HEK293 (cell line): ENCODE data around the gene SFXN3.
A peak's percentile ranks its signal among the peaks of the same experiment; 100 is the strongest.

Source experiments
- GLIS1 ChIP-seq: fragments of 450-650 bp; formaldehyde crosslinking; IDR thresholded peaks from 2 replicates; pipeline ENCODE4 v1.5.1; 2016; ENCODE audit warnings: missing biosample characterization, missing genetic modification characterization
- MZF1 ChIP-seq: fragments of 450-650 bp; formaldehyde crosslinking; IDR thresholded peaks from 2 replicates; pipeline ENCODE4 v1.5.1; 2017; ENCODE audit warnings: missing biosample characterization, missing genetic modification characterization, borderline replicate concordance
- PRDM1 ChIP-seq: fragments of 450-650 bp; formaldehyde crosslinking; IDR thresholded peaks from 2 replicates; pipeline ENCODE4; 2016; ENCODE audit warnings: missing biosample characterization, missing genetic modification characterization
- PRDM10 ChIP-seq: fragments of 450-650 bp; formaldehyde crosslinking; IDR thresholded peaks from 2 replicates; pipeline ENCODE4 v1.5.1; 2016; ENCODE audit warnings: missing biosample characterization, missing genetic modification characterization
- ZBTB1 ChIP-seq: fragments of 450-650 bp; formaldehyde crosslinking; IDR thresholded peaks from 2 replicates; pipeline ENCODE4 v1.5.1; 2016; ENCODE audit warnings: missing biosample characterization, missing genetic modification characterization
- ZBTB11 ChIP-seq: fragments of 450-650 bp; formaldehyde crosslinking; conservative IDR thresholded peaks from 2 replicates; pipeline ENCODE4 v1.5.1; 2016; ENCODE audit warnings: low read depth, missing biosample characterization, missing genetic modification characterization
- ZNF138 ChIP-seq: fragments of 450-650 bp; formaldehyde crosslinking; IDR thresholded peaks from 2 replicates; pipeline ENCODE4 v1.5.1; 2016; ENCODE audit warnings: missing biosample characterization, missing genetic modification characterization, borderline replicate concordance
- ZNF146 ChIP-seq: fragments of 450-650 bp; formaldehyde crosslinking; IDR thresholded peaks from 2 replicates; pipeline ENCODE4 v1.5.1; 2016; ENCODE audit warnings: missing biosample characterization, missing genetic modification characterization
- ZNF174 ChIP-seq: fragments of 450-650 bp; formaldehyde crosslinking; IDR thresholded peaks from 2 replicates; pipeline ENCODE4 v1.5.0; 2017; ENCODE audit warnings: missing biosample characterization, mild to moderate bottlenecking, missing genetic modification characterization
- ZNF23 ChIP-seq: fragments of 450-650 bp; formaldehyde crosslinking; IDR thresholded peaks from 2 replicates; pipeline ENCODE4 v1.5.1; 2016; ENCODE audit warnings: missing biosample characterization, missing genetic modification characterization, borderline replicate concordance
- ZNF266 ChIP-seq: fragments of 450-650 bp; formaldehyde crosslinking; IDR thresholded peaks from 2 replicates; pipeline ENCODE4 v1.5.1; 2016; ENCODE audit warnings: missing biosample characterization, missing genetic modification characterization, low read depth
- ZNF292 ChIP-seq: fragments of 450-650 bp; formaldehyde crosslinking; IDR thresholded peaks from 2 replicates; pipeline ENCODE4 v1.5.1; 2016; ENCODE audit warnings: low read depth, missing biosample characterization, missing genetic modification characterization, borderline replicate concordance
- ZNF335 ChIP-seq: fragments of 450-650 bp; formaldehyde crosslinking; conservative IDR thresholded peaks from 2 replicates; pipeline ENCODE4 v1.5.1; 2016; ENCODE audit warnings: missing biosample characterization, missing genetic modification characterization
- ZNF37A ChIP-seq: fragments of 450-650 bp; IDR thresholded peaks from 2 replicates; pipeline ENCODE4 v1.5.1; 2018; ENCODE audit warnings: missing biosample characterization, missing genetic modification characterization
- ZNF394 ChIP-seq: fragments of 450-650 bp; formaldehyde crosslinking; IDR thresholded peaks from 2 replicates; pipeline ENCODE4 v1.5.1; 2016; ENCODE audit warnings: missing biosample characterization, missing genetic modification characterization, mild to moderate bottlenecking, moderate library complexity, borderline replicate concordance
- ZNF404 ChIP-seq: fragments of 450-650 bp; formaldehyde crosslinking; IDR thresholded peaks from 2 replicates; pipeline ENCODE4 v1.5.1; 2017; ENCODE audit warnings: missing biosample characterization, missing genetic modification characterization
- ZNF416 ChIP-seq: fragments of 450-650 bp; formaldehyde crosslinking; IDR thresholded peaks from 2 replicates; pipeline ENCODE4 v1.5.1; 2016; ENCODE audit warnings: missing biosample characterization, missing genetic modification characterization
- ZNF449 ChIP-seq: fragments of 450-650 bp; formaldehyde crosslinking; IDR thresholded peaks from 2 replicates; pipeline ENCODE4 v1.5.1; 2017; ENCODE audit warnings: missing biosample characterization, mild to moderate bottlenecking, missing genetic modification characterization, moderate library complexity
- ZNF510 ChIP-seq: fragments of 450-650 bp; formaldehyde crosslinking; IDR thresholded peaks from 2 replicates; pipeline ENCODE4 v1.5.1; 2018; ENCODE audit warnings: mild to moderate bottlenecking, missing genetic modification characterization, missing biosample characterization; ENCODE audit not compliant: insufficient replicate concordance
- ZNF558 ChIP-seq: fragments of 450-650 bp; formaldehyde crosslinking; IDR thresholded peaks from 2 replicates; pipeline ENCODE4 v1.5.1; 2016; ENCODE audit warnings: missing biosample characterization, missing genetic modification characterization
- ZNF585B ChIP-seq: fragments of 450-650 bp; formaldehyde crosslinking; IDR thresholded peaks from 2 replicates; pipeline ENCODE4 v1.5.1; 2016; ENCODE audit warnings: missing biosample characterization, missing genetic modification characterization
- ZNF621 ChIP-seq: fragments of 450-650 bp; formaldehyde crosslinking; IDR thresholded peaks from 2 replicates; pipeline ENCODE4 v1.5.1; 2017; ENCODE audit warnings: missing biosample characterization, missing genetic modification characterization
- ZNF623 ChIP-seq: fragments of 450-650 bp; formaldehyde crosslinking; IDR thresholded peaks from 2 replicates; pipeline ENCODE4 v1.5.1; 2016; ENCODE audit warnings: missing biosample characterization, missing genetic modification characterization
- ZNF624 ChIP-seq: fragments of 450-650 bp; formaldehyde crosslinking; IDR thresholded peaks from 2 replicates; pipeline ENCODE4 v1.5.1; 2017; ENCODE audit warnings: missing biosample characterization, missing genetic modification characterization
- ZNF626 ChIP-seq: fragments of 450-650 bp; sonication (Bioruptor Pico); formaldehyde crosslinking; IDR thresholded peaks from 2 replicates; pipeline ENCODE4 v1.5.1; 2018; ENCODE audit warnings: missing biosample characterization, missing genetic modification characterization, inconsistent platforms
- ZNF660 ChIP-seq: fragments of 450-650 bp; IDR thresholded peaks from 2 replicates; pipeline ENCODE4 v1.5.1; 2018; ENCODE audit warnings: missing biosample characterization, mild to moderate bottlenecking, missing genetic modification characterization
- ZSCAN16 ChIP-seq: fragments of 450-650 bp; formaldehyde crosslinking; IDR thresholded peaks from 2 replicates; pipeline ENCODE4 v1.5.1; 2016; ENCODE audit warnings: missing biosample characterization, missing genetic modification characterization
- TF ChIP-seq, protein P1 (sequence below): fragments of 450-650 bp; IDR thresholded peaks from 2 replicates; pipeline ENCODE4 v1.5.1; 2018; ENCODE audit warnings: missing biosample characterization, missing genetic modification characterization

SFXN3 gene

DNA sequence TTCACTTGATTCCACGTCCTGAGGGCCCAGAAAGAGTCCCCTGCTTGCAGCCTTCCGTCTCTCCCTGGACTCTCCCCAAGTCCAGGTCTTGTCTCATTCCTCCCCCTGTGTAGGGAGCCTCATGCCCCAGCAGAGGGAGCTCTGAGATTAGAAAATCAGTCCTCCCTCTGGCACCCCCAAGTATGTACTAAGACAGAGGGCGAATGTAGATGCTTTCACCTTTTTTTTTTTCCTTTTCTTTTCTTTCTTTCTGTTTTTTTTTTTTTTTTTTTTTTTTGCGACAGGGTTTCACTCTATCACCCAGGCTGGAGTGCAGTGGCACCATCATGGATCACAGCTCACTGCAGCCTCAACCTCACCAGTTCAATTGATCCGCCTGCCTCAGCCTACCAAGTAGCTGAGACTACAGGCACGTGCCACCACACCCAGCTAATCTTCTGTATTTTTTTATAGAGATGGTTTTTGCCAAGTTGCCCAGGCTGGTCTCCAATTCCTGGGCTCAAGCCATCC, 10.3 kb downstream of the SFXN3 start (continued):
- TF ChIP-seq ZNF174 (tag by site-specific recombination) (no peak), ZNF449 (tag by site-specific recombination) (0 out of 2 replicates have a peak, but pooled peaks have one; percentile 17), ZNF660 (tag by site-specific recombination) (peak; percentile 45; the same call in 1 of the 2 replicates), ZNF624 (tag by site-specific recombination) (no peak), ZNF146 (tag by site-specific recombination) (no peak), GLIS1 (tag by site-specific recombination) (peak; percentile 21; the same call in 1 of the 2 replicates), ZNF37A (tag by site-specific recombination) (no peak), ZNF621 (tag by site-specific recombination) (no peak), ZNF626 (no peak), ZNF623 (tag by site-specific recombination) (no peak), ZSCAN16 (tag by site-specific recombination) (no peak), ZNF23 (tag by site-specific recombination) (no peak), ZNF585B (no peak), ZNF394 (tag by site-specific recombination) (no peak), PRDM10 (tag by site-specific recombination) (peak; percentile 87), ZBTB11 (tag by site-specific recombination) (no peak), MZF1 (tag by site-specific recombination) (no peak), ZBTB1 (tag by site-specific recombination) (no peak), ZNF510 (tag by site-specific recombination) (no peak), ZNF404 (tag by site-specific recombination) (no peak), ZNF335 (tag by site-specific recombination) (peak; percentile 44), ZNF266 (tag by site-specific recombination) (no peak), ZNF416 (no peak), ZNF292 (tag by site-specific recombination) (no peak), ZNF138 (tag by site-specific recombination) (no peak), PRDM1 (tag by site-specific recombination) (peak; percentile 96), ZNF558 (tag by site-specific recombination) (no peak)
- TF ChIP-seq, protein P1, sequence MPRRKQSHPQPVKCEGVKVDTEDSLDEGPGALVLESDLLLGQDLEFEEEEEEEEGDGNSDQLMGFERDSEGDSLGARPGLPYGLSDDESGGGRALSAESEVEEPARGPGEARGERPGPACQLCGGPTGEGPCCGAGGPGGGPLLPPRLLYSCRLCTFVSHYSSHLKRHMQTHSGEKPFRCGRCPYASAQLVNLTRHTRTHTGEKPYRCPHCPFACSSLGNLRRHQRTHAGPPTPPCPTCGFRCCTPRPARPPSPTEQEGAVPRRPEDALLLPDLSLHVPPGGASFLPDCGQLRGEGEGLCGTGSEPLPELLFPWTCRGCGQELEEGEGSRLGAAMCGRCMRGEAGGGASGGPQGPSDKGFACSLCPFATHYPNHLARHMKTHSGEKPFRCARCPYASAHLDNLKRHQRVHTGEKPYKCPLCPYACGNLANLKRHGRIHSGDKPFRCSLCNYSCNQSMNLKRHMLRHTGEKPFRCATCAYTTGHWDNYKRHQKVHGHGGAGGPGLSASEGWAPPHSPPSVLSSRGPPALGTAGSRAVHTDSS = no peak
